Fibroblast of lung (primary cell): ENCODE data around the gene TBX4. TPM values are rescaled to one million over a fixed set of nuclear protein-coding genes. Genes with fewer than 3 reads are reported as not detected.

Experiments
- DNase-seq, 2 donors: peaks; one replicate each; pipeline versions ENCODE4 v3.0.0 to v3.0.0-alpha.2; 2010; ENCODE audit warnings: low read depth in 2 of 2
- H2AFZ ChIP-seq: 2 replicates; pipeline ENCODE4 v1.5.1; 2012; ENCODE audit warnings: low read length, control low read depth, inconsistent platforms
- H3K27ac ChIP-seq: 2 replicates; pipeline ENCODE4 v1.5.1; 2011; ENCODE audit warnings: low read length, control low read depth; ENCODE audit not compliant: insufficient read depth
- H3K27me3 ChIP-seq: 2 replicates; pipeline ENCODE4 v1.5.1; 2011; ENCODE audit warnings: mild to moderate bottlenecking, low read length; ENCODE audit not compliant: control insufficient read depth, insufficient read depth
- H3K36me3 ChIP-seq: 2 replicates; pipeline ENCODE4 v1.5.1; 2011; ENCODE audit warnings: low read length; ENCODE audit not compliant: control insufficient read depth, insufficient read depth
- H3K4me1 ChIP-seq: 2 replicates; pipeline ENCODE4 v1.5.1; 2011; ENCODE audit warnings: low read length; ENCODE audit not compliant: control insufficient read depth, insufficient read depth; ENCODE audit errors: extremely low read depth
- H3K4me2 ChIP-seq: 2 replicates; pipeline ENCODE4 v1.5.1; 2011; ENCODE audit warnings: low read length, control low read depth; ENCODE audit not compliant: insufficient read depth; ENCODE audit errors: extremely low read depth
- H3K4me3 ChIP-seq, 4 experiments: fragments of 200-600 bp in 1 of 4; sonication (generic) in 1 of 4; replicated peaks in 1 of 4; 2 replicates each; pipeline ENCODE4 v1.5.1; 2011 to 2016; ENCODE audit warnings: low read length in 4 of 4, low read depth in 3 of 4, mild to moderate bottlenecking in 3 of 4, control low read depth in 2 of 4, inconsistent platforms in 1 of 4, mixed read lengths in 1 of 4; ENCODE audit not compliant: insufficient read depth in 1 of 4; ENCODE audit errors: control extremely low read depth in 1 of 4
- H3K79me2 ChIP-seq: 2 replicates; pipeline ENCODE4 v1.5.1; 2012; ENCODE audit warnings: mild to moderate bottlenecking, low read length, inconsistent platforms; ENCODE audit not compliant: control insufficient read depth, insufficient read depth
- H3K9ac ChIP-seq: 2 replicates; pipeline ENCODE4 v1.5.1; 2011; ENCODE audit warnings: mild to moderate bottlenecking, low read length, control low read depth; ENCODE audit not compliant: insufficient read depth
- H3K9me3 ChIP-seq: 2 replicates; pipeline ENCODE4 v1.5.1; 2012; ENCODE audit warnings: low read depth, low read length; ENCODE audit not compliant: control insufficient read depth, insufficient read depth
- H4K20me1 ChIP-seq: 2 replicates; pipeline ENCODE4 v1.5.1; 2011; ENCODE audit warnings: low read length; ENCODE audit not compliant: control insufficient read depth, insufficient read depth; ENCODE audit errors: extremely low read depth
- CTCF ChIP-seq, 2 donors: IDR thresholded peaks in 1 of 2; conservative IDR thresholded peaks in 1 of 2; 1 replicate in 1 of 2; 2 replicates in 1 of 2; pipeline ENCODE4 v1.5.1; 2011 to 2012; ENCODE audit warnings: low read length in 2 of 2, control low read depth in 1 of 2, inconsistent platforms in 1 of 2, low read depth in 1 of 2, mild to moderate bottlenecking in 1 of 2
- EZH2 ChIP-seq: IDR thresholded peaks from 2 replicates; pipeline ENCODE4 v1.5.1; 2012; ENCODE audit warnings: low read length, control low read depth, mild to moderate bottlenecking; ENCODE audit errors: missing control alignments
- polyA plus RNA-seq, 2 donors: library from polyadenylated mRNA; depleted of rRNA in 1 of 2; stranded (reverse) in 1 of 2; unstranded in 1 of 2; fragments of >200 nt; gene quantifications; 2 replicates each; pipeline ENCODE4 v1.2.1, GENCODE V29; 2011 to 2012; ENCODE audit warnings: missing spikeins in 1 of 2
- total RNA-seq: library from RNA; depleted of rRNA; stranded (reverse); fragments of >200 nt; gene quantifications from 2 replicates; pipeline ENCODE4 v1.2.1, GENCODE V29; 2014

TBX4 gene
- total and polyA plus RNA-seq, 2 donors (not counting 1 experiment from before 2014, with no cell fraction given): 44.1 to 93.9 TPM

GRCh38 chr17:61477204-61477834 lies 25.1 kb downstream of the TBX4 start:
- Histone ChIP-seq H3K4me2 (no peak overlapping the region), H3K79me2 (peaks cover 40% of the 10 kb centered on the region), H3K36me3 (peaks cover 45% of the 10 kb centered on the region), H2AFZ (no peak overlapping the region), H3K9me3 (no peaks in the 10 kb centered on the region), H3K4me3 (no peak overlapping the region), H3K27ac (peak overlapping the region; percentile 75), H4K20me1 (no peaks in the 10 kb centered on the region), H3K4me1 (peaks cover 53% of the 10 kb centered on the region), H3K9ac (no peak overlapping the region), H3K27me3 (no peaks in the 10 kb centered on the region)
- TF ChIP-seq CTCF (conservative IDR thresholded peaks at IDR 0.05 in 1 of 2, IDR thresholded peaks at IDR 0.05 in 1 of 2; ENCODE audit: low read depth in 1 of 2, low read length in 2 of 2): no peak
- TF ChIP-seq EZH2: no peak
- DNase-seq: no peak

GRCh38 chr17:61478026-61478789 lies 26.0 kb downstream of the TBX4 start:
- H3K4me2 ChIP-seq: no peak overlapping the region
- H3K27me3 ChIP-seq: no peaks in the 10 kb centered on the region
- H3K27ac ChIP-seq: no peak overlapping the region
- H3K4me3 ChIP-seq: no peak overlapping the region
- H2AFZ ChIP-seq: no peak overlapping the region
- H3K4me1 ChIP-seq: peaks cover 53% of the 10 kb centered on the region
- no peak overlapping the region for H3K9ac ChIP-seq
- H3K36me3 ChIP-seq: peaks cover 47% of the 10 kb centered on the region
- no peaks in the 10 kb centered on the region for H3K9me3 ChIP-seq
- no peak for DNase-seq
- TF ChIP-seq CTCF (conservative IDR thresholded peaks at IDR 0.05 in 1 of 2, IDR thresholded peaks at IDR 0.05 in 1 of 2; ENCODE audit: low read depth in 1 of 2, low read length in 2 of 2) (no peak), EZH2 (no peak)
- no peaks in the 10 kb centered on the region for H4K20me1 ChIP-seq
- peaks cover 34% of the 10 kb centered on the region for H3K79me2 ChIP-seq

GRCh38 chr17:61478790-61479492 lies 26.7 kb downstream of the TBX4 start:
- Histone ChIP-seq H3K27me3 (no peaks in the 10 kb centered on the region), H3K4me2 (no peak overlapping the region), H3K9me3 (no peaks in the 10 kb centered on the region), H3K27ac (no peak overlapping the region), H3K9ac (no peak overlapping the region), H4K20me1 (no peaks in the 10 kb centered on the region), H3K4me1 (peaks cover 48% of the 10 kb centered on the region), H3K36me3 (peaks cover 47% of the 10 kb centered on the region), H3K4me3 (no peak overlapping the region), H3K79me2 (peaks cover 30% of the 10 kb centered on the region), H2AFZ (no peak overlapping the region)
- TF ChIP-seq EZH2 (no peak), CTCF (conservative IDR thresholded peaks at IDR 0.05 in 1 of 2, IDR thresholded peaks at IDR 0.05 in 1 of 2; ENCODE audit: low read depth in 1 of 2, low read length in 2 of 2) (no peak)
- no peak for DNase-seq
